K562 (cell line): ENCODE results near the gene LSR. TPM values are rescaled to one million over a fixed set of nuclear protein-coding genes. Genes with fewer than 3 reads are reported as not detected.

Experiments
- CBX3 ChIP-seq, 2 experiments: IDR thresholded peaks; 1 replicate in 1 of 2; 2 replicates in 1 of 2; pipeline ENCODE4 v1.6.1; 2012; ENCODE audit warnings: inconsistent platforms in 2 of 2, low read length in 2 of 2, borderline replicate concordance in 1 of 2, control low read depth in 1 of 2
- MEF2D ChIP-seq: conservative IDR thresholded peaks from 2 replicates; pipeline ENCODE4 v1.6.1; 2016; ENCODE audit warnings: low read depth, missing genetic modification characterization, missing compliant biosample characterization
- NFYB ChIP-seq: IDR thresholded peaks from 2 replicates; pipeline ENCODE4 v1.6.1; 2011; ENCODE audit warnings: mild to moderate bottlenecking, moderate library complexity; ENCODE audit not compliant: insufficient read length; ENCODE audit errors: extremely low read depth
- REST ChIP-seq, 2 experiments: fragments of 450-650 bp; formaldehyde crosslinking in 1 of 2; IDR thresholded peaks; 2 replicates each; pipeline versions ENCODE4 v1.4.0 to v1.6.1; 2014 to 2020; ENCODE audit warnings: mild to moderate bottlenecking in 2 of 2, borderline replicate concordance in 1 of 2, low read depth in 1 of 2
- STAT6 ChIP-seq: sonication (generic); formaldehyde crosslinking; IDR thresholded peaks from 2 replicates; pipeline ENCODE4 v1.8.1; 2023; ENCODE audit warnings: mild to moderate bottlenecking, missing genetic modification reagents
- polyA plus RNA-seq, 8 experiments: library from polyadenylated mRNA; depleted of rRNA in 4 of 8; stranded (reverse) in 5 of 8; unstranded in 3 of 8; fragments of >200 nt; fragmentation: Nextera tagmentation in 2 of 8; fragmentation: Illumina TruSeq in 1 of 8; extraction: Ambion mirVana in 2 of 8; extraction: Trizol in 1 of 8; gene quantifications; 2 replicates each; pipeline versions ENCODE4 v1.2.1 to v1.2.3, GENCODE V29; 2011 to 2014; ENCODE audit warnings: inconsistent platforms in 1 of 8, missing spikeins in 1 of 8
- total RNA-seq, 7 experiments: library from RNA; depleted of rRNA in 6 of 7; stranded (reverse); fragments of >200 nt in 6 of 7; fragmentation: Illumina TruSeq in 2 of 7; extraction: Trizol in 2 of 7; gene quantifications; 2 replicates each; pipeline versions ENCODE4 v1.2.1 to v1.2.3, GENCODE V29; 2011 to 2021; ENCODE audit warnings: low replicate concordance in 1 of 7
- TF ChIP-seq, protein P1 (sequence below): fragments of 250-450 bp; sonication (Bioruptor Pico); IDR thresholded peaks from 2 replicates; pipeline ENCODE4 v1.4.0; 2020
- TF ChIP-seq, protein P2 (sequence below), 2 experiments: fragments of 250-450 bp in 1 of 2; fragments of 450-650 bp in 1 of 2; sonication (Bioruptor Pico) in 1 of 2; IDR thresholded peaks; 2 replicates each; pipeline versions ENCODE4 v1.6.1 to v1.8.0; 2016 to 2021; ENCODE audit warnings: mild to moderate bottlenecking in 2 of 2, moderate library complexity in 2 of 2, missing compliant biosample characterization in 1 of 2, missing genetic modification characterization in 1 of 2

The LSR gene
- total and polyA plus RNA-seq, 9 of the 15 experiments (the other 6 are each of a cell fraction or from before 2014, with no cell fraction given), result 0.44 to 87.9 (median 28.0) TPM

GRCh38 chr19:35309481-35310279, 60.9 kb downstream of the LSR start (continued):
- TF ChIP-seq, protein P1, sequence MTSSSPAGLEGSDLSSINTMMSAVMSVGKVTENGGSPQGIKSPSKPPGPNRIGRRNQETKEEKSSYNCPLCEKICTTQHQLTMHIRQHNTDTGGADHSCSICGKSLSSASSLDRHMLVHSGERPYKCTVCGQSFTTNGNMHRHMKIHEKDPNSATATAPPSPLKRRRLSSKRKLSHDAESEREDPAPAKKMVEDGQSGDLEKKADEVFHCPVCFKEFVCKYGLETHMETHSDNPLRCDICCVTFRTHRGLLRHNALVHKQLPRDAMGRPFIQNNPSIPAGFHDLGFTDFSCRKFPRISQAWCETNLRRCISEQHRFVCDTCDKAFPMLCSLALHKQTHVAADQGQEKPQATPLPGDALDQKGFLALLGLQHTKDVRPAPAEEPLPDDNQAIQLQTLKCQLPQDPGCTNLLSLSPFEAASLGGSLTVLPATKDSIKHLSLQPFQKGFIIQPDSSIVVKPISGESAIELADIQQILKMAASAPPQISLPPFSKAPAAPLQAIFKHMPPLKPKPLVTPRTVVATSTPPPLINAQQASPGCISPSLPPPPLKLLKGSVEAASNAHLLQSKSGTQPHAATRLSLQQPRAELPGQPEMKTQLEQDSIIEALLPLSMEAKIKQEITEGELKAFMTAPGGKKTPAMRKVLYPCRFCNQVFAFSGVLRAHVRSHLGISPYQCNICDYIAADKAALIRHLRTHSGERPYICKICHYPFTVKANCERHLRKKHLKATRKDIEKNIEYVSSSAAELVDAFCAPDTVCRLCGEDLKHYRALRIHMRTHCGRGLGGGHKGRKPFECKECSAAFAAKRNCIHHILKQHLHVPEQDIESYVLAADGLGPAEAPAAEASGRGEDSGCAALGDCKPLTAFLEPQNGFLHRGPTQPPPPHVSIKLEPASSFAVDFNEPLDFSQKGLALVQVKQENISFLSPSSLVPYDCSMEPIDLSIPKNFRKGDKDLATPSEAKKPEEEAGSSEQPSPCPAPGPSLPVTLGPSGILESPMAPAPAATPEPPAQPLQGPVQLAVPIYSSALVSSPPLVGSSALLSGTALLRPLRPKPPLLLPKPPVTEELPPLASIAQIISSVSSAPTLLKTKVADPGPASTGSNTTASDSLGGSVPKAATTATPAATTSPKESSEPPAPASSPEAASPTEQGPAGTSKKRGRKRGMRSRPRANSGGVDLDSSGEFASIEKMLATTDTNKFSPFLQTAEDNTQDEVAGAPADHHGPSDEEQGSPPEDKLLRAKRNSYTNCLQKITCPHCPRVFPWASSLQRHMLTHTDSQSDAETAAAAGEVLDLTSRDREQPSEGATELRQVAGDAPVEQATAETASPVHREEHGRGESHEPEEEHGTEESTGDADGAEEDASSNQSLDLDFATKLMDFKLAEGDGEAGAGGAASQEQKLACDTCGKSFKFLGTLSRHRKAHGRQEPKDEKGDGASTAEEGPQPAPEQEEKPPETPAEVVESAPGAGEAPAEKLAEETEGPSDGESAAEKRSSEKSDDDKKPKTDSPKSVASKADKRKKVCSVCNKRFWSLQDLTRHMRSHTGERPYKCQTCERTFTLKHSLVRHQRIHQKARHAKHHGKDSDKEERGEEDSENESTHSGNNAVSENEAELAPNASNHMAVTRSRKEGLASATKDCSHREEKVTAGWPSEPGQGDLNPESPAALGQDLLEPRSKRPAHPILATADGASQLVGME (CRISPR knock-in tag), result peak; percentile 74
- TF ChIP-seq NFYB, result no peak
- 0 out of 2 replicates have a peak, but pooled peaks have one; percentile 73 for TF ChIP-seq MEF2D
- TF ChIP-seq, protein P2, sequence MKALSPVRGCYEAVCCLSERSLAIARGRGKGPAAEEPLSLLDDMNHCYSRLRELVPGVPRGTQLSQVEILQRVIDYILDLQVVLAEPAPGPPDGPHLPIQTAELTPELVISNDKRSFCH (CRISPR knock-in tag; IDR thresholded peaks at IDR 0.05), result no peak
- TF ChIP-seq, protein P2 (tag; IDR thresholded peaks at IDR 0.05), result peak; percentile 53; the same call in 1 of the 2 replicates
- TF ChIP-seq STAT6 (CRISPR knock-in tag), result no peak
- TF ChIP-seq CBX3 (IDR thresholded peaks at IDR 0.05; ENCODE audit: borderline replicate concordance in 1 of 2, low read length in 2 of 2), result peak in 1 of 2 experiments; percentile 68; a peak in 1 of 3 replicates
- TF ChIP-seq REST (IDR thresholded peaks at IDR 0.05; ENCODE audit: borderline replicate concordance), result no peak; the same call in 1 of the 2 replicates
- TF ChIP-seq REST (CRISPR knock-in tag; IDR thresholded peaks at IDR 0.05; ENCODE audit: low read depth), result no peak
